CD4-positive, alpha-beta T cell treated with Interleukin-1 beta for 1 hour (primary cell): ENCODE measurements around the gene FGGY.
"Not testable (repeated sequence)": the region's sequence is repeated elsewhere in the genome, so short reads cannot be mapped to it uniquely, and the experiment has no call there.

Experiments
- DNase-seq, 2 donors: peaks; one replicate each; pipeline ENCODE4 v3.0.0-alpha.2; 2020 to 2022

The FGGY gene

DNA sequence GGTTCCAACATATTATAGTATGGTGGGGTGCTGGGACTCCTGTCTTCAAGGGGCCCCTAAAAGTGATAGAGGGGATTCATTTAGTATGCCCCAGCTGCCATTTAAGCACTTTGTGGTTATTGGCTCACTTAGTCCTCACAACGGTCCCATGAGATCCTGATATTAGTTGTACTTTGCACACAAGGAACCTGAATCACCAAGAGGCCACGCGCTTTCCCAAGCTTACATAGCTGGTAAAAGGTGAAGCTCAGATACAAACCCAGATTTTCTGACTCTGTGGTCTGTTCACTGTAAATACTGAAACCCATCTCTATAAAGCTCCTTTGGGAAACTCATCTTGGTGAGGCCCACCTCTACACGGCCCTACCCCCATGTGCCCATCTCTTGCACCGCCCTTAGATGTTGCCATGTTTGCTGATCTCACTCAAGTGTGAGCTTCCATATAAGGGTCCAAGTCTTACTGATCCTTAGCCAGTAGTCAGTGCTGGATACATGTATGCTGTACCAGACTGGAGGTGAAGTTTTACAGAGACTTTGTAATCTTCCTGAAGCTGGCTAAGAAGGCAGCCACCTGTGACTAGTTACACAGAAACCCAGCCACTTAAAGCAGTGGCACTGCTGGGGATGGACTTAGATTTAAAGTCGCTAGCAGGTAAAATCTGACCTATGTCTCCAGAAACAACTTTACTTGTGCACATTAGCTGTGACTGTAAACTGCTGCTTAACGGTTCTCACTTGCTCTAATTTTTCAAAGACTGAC lies 393.5 kb downstream of the FGGY start:
- DNase-seq, result no peak

DNA sequence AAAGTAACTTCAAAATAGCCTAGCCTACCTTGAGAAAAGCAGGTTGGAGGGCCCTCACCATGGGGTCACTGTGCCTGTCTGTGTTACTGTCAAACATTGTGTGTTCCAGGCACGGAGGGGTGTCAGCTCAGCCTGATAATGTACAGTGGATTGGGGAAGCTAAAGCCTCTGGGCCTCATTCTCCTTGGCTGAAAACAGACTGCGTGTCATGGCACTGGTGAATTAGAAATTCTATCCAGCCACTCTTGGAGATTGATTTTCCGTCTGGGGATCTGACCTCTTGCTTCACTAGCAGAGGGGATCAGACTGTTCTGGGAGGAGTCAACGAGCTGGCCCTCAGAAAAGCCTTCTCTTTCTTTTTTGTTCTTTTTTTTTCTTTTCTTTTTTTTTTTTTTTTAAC lies 394.4 kb downstream of the FGGY start:
- no peak for DNase-seq

DNA sequence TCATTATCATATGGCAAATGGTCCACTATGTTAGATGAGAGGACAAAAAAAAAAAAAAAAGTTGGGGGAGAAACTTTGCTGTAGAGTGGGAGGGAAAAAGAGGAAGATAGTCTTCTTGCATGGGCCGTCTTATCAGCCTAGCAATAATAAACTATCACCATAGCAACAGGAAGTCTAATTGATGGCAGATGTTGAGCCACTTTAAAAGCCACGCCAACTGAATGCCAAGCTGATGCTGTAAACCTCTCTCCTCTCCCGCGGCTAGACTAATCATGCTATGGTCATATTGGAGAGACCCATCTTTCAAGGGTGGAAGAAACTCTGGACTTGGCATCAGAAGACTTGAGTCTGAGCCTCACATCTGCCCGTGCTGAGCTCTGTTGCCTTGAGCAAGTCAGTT lies 395.7 kb downstream of the FGGY start:
- peak in 1 of 2 donors; percentile 37 for DNase-seq

DNA sequence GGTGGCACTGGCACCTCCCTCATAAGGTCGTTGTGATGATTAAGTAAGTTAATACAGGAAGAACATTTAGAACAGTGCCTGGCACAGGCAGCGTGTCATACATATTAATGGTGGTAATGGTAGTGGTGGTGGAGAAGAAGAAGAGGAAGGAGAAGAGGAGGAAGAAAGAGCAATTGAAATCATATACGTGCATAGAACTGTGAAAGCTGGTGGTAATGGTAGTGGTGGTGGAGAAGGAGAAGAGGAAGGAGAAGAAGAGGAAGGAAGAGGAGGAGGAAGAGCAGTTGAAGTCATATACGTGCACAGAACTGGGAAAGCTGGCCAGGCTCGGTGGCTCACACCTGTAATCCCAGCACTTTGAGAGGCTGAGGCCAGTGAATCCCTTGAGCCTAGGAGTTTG lies 396.5 kb downstream of the FGGY start:
- no peak for DNase-seq

DNA sequence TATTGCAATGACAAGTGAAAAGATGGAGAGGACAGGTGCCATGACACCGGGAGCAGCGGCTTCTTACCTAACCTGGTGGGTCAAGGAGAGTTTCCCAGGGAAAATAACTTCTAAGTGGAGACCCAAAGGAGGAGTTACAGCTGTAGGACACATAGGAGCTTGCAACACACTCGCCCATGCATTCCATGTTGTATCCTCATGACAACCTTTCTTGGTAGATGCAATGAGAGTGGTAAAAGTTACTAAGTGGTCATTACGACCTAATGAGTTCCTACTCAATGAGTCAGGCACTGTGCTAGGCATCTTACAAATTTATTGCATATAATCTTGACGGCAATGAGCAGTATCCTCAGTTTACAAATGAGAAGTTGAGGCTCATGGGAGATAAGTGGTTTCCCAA lies 398.4 kb downstream of the FGGY start:
- no peak for DNase-seq

DNA sequence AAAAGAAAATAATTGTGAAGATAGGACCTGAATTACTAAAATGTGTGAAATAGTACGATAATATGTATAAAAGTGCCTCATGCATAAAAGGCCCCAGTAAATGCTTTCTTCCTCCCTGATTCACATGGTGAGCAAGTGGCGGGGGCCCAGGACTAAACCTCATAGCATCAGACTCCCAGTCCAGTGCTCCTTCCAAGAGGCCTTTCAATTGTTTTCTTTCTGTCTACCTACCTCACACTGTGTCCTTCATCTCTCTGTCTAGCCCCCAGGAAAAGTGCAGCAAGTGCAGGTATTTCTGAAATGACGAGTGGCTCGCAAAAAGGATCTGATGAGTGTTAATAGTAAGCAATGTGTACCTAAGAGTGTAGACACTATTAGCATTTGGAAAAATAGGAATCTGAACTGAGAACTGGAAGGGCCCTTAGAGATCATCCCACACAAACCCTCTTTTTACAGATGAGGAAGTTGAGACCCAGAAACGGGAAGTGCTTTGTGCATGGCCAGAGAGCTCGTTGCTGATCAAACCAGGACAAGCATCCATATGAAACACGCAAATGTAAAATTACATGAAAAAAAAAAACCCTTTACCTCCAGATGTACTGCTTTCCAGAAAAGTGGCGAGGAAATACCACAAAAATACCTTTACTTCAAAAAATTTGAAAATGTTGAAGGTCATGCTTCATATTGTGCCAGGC lies 399.7 kb downstream of the FGGY start:
- peak in 1 of 2 donors; percentile 30 for DNase-seq

DNA sequence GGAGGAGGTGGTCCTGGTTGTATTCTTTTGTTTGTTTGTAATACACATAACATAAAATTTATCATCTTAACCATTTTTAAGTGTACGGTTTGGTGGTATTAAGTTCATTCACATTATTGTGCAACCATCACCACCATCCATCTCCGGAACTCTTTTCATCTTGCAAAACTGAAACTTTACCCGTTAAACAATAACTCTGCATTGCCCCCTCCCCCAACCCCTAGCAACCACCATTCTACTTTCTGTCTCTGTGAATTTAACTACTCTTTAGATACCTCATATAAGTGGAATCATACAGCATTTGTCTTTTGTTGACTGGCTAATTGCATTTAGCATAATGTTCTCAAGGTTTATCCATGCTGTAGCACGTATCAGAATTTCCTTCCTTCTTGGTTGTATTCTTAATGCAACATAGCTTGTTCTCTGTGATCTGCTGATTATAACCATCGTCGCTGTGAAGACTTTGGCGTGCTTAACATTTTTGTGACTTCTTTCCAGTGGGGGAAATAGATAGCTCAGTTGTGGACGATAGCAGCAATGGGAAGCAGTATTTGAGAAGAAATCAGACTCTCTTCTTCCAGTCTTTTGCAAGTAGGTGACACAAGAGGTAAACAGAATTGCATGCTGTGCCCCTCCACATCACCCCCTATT lies 400.4 kb downstream of the FGGY start:
- peak in 1 of 2 donors; percentile 20 for DNase-seq

DNA sequence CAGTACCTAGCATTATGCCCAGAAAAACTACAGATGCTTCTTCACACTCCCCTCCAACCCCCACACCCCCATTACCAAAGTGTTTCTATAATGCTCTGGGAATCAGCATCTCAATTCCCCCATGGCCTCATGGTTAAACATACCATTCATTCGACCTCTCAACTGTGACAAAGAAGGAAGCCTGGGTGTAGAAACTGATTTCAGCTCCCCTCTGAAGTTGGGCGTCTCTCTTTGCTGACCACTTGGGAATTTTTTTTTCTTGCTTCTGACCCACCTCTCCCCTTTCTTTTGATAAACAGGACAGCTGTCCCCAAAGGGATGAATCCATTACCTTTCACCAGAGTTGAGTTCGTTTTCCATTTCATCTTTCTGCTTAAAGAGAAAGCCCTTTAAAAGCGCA lies 401.5 kb downstream of the FGGY start:
- DNase-seq, result no peak

DNA sequence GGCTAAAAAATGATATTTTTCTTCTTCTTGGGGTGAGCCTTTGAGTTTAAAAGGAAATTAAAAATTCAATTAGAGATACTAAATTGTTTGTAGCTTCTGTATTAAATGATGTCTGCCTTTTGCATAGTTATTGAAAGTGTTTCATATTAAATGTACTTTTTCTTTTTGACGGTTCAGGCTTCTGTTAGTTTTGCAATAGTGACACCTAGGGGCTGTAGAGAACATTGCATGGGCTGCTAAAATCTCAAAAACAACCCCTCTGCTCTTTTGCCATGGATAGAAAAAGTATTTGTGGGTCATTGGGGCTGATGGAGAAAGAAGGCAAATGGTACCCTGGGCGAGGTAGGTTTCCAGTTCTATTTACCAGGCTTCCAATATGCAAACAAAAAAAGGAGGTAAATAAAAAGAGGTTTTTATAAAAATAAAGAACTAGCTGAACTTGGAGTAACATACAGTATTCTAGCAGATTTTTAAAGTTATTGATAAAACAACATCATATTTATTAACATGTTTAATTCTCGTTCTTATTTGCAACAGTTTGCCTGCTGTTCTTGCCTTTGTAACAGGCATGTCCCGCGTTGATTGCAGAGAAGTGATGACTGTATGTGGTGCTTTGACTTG lies 402.4 kb downstream of the FGGY start:
- peak in 1 of 2 donors; percentile 58 for DNase-seq

DNA sequence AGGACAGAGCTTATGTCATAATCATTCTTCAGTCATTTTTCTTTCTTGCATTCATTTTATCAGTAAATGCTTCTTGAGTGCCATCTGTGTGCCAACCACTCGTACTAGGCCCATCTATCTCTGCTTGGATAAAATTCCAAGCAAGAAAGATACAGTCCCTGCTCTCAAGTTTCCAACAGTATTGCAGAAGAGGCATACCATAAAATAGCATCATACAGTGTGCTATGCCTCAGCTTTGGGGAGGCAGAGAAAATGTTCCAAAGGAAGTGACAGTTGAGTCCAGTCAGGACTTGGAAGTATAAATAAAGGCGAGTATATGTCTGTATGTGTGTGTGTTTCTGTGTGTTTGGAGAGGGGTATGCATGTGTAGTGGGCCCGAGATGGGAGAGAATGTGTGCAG lies 404.5 kb downstream of the FGGY start:
- no peak for DNase-seq

DNA sequence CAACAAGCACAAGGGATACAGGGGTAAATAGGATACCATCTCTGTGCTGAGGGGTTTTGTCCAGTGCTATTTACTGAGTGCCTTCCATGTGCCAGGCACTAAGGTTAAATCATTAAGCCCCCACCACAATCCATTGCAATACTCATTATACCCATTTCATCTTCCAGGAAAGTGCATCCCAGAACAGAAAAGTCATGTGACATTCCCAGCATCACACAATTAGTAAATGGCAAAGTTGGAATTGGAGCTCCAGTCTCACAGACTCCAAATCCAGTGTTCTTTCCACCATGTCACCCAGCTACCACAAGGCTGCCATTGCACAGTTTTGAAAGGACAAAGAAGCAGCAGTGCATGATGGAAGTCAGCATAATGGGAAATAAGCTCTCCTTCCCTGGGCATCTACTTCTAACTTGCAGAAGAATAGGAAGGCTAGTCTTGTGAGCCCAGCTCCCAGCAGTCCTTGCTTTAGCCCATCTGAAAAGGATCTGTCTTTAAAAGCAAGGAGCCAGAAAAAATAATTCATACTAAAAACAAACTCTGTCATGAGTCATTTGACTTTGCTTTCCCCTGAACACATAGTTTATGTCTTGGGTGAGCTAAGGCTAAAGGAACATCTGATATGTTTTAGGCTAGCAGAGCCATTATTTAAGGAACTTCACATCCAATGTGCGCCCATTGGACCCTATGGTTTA lies 406.5 kb downstream of the FGGY start:
- DNase-seq, result no peak

DNA sequence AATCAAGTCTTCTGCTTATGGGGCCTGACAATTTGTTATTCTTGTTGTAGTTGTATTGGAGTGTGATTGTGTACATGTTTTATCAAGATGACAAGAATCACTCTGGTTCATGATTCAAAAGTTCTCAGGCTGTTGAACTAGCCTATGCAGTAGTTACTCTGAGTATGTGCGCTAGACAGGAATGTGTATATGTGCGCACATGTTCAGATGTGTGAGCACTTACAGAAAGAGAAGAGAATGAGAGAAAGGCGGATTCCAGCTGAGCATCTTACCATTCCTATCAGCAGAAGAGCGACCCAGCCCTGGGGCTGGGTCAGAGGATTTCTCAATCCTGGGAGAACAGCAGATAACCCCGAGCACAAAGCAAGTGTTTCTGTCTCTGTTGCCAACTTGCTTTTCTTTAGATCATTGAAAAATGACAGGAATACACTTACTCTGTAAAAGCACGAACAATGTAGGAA lies 407.1 kb downstream of the FGGY start:
- DNase-seq, result no peak

DNA sequence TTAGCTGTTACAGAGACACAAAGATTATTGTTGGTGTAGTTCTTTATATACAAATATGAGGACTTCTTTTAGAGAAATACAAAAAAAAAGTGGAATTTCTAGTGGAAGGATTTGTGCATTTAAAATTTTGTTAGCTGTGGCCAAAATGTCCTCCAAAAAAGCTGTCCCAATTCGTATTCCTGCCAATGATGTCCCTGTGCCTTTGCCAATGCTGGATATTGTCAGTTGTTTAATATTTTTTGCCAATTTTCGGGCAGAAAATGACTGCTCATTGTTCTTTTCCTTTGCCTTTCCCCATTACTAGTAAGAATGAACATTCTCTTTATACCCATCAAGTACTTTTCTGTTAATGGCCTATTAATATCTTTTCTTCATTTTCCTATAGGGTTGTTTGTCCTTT lies 407.8 kb downstream of the FGGY start:
- DNase-seq, result no peak

DNA sequence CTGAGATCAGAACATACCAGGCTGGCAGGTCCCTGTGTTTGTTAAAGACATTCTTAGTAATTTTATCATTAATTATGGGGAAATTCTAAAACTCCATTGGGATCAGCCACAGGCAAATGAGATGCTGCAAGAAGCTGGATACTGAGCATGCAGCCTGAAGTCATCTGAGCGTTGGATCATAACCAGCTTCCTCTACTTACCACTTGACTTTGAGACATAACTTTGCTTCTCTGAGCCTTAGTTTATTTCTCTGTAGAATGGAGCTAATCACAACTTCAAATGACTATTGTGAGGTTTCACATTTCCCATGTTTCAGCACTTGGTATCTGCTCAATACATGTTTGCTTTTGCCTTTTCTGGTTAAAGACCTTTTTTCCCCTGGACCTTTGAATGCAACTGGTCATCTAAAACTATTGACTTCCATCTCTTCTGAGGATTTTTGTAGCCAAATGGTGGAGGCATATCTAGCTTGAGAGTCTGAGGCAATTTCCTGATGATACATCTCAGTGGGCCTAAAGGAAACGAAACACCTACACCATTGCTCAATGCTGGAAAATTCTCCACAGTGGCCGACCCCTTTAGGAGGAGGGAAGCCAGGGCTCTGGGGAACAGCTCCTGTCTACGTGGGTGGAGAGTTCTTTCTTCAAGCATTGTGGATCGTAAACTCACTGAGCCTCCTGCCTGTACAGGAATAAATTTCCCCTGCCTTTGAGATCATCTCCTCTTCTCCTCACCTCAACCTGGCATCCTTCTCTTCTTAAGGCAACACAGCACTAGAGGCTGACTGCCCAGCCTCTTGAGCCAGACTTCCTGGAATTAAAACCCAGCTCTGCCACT lies 408.8 kb downstream of the FGGY start:
- no peak for DNase-seq

DNA sequence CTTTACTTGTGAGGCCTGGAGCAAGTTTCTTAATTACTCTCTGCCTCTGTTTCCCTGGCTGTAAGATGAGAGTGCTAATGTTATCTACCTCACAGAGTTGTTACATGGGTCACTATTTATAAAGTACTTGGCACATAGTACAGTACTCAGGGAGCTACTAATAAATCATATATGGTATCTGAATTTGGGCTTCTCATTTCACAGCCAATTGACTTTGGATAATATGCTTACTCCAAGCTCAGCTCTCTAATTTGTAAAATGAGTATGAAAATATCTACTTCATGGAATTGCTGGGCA lies 409.4 kb downstream of the FGGY start:
- DNase-seq, result no peak

DNA sequence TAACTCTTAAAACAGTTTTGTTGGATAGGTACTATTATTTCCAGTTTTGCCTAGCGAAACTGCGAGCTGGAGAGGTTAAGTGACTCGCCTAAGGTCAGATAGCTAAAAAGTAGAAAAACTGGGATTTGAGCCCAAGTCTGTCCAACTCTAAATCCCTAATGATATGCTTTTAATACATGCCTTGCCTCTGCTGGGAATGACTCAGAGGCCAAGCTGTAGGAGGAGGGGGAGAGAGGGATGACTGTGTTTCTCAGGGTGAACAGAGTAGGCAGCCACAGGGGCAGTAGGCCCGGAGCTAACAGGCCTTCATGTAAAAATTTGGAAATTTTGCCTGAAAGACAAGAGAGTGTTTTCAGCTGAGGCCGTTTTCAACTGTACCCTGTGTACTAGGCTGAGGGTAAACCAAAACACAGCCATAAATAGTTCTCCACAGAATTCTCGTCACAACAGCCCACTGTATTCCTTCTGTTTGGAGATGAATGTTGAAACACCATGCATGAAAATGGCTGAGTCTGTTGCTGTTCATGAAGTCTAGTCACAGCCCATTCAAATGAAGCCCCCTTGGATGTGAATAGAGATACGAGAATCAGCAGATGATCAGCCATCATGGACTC lies 410.4 kb downstream of the FGGY start:
- no peak for DNase-seq

DNA sequence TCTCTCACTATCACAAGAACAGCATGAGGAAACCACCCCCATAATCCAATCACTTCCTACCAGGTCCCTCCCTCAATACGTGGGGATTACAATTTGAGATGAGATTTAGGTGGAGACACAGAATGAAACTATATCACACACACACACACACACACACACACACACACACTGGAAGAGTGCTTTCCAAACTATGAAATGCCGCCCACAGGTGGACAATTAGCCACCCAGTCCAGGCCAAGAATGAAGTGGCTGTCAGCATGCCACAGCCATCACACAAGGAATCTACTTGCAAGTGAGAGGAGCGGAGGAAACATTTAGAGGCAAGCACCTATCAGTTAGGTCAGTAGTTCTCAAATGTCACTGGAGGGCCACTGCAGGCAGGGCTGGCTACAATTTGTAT lies 412.4 kb downstream of the FGGY start:
- no peak for DNase-seq

DNA sequence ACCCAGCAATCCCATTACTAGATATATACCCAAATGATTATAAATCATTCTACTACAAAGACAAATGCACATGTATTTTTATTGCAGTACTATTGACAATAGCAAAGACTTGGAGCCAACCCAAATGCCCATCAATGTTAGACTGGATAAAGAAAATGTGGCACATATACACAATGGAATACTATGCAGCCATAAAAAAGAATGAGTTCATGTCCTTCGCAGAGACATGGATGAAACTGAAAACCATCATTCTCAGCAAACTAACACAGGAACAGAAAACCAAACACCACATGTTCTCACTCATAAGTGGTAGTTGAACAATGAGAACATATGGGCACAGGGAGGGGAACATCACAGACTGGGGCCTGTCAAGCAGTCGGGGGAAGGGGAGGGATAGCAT lies 414.0 kb downstream of the FGGY start:
- not testable (repeated sequence) for DNase-seq

DNA sequence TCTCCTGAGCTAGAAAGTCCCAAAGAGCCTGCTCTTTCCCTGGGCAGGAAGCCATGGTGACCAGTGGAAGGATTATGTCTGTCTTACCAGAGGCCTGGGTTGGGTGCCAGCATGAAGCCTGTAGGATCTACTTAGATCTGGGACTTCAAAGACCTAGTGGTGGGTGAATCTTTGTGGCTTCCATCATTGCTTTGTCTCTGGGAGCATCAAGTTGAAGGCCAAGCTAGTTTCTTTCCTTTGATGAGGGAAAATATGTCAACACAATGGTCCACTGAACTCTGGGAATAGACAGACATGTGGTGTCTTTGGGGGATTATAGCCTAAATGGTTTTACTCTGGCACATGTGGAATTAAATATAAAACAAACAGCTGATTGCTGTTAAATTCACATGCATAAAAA lies 417.3 kb downstream of the FGGY start:
- DNase-seq, result no peak

DNA sequence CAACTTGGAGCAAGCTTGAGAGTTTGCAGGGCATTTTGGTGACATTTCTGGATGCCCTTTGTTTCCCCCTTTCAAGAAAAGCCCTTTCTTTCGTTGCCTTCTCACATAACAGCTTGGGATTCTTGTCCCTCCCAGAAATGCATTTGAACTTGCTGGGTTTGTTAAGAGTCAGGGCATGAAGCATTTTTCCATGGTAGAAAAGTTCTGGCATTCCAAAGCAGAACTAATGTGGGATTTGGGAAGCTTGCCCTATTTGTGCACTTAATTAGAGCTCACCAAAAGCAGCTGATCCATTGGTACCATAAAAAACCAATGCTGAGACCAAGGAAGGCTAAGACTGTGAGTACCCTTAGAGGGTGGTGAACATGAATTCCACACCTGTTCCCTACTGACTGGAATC lies 418.1 kb downstream of the FGGY start:
- no peak for DNase-seq

DNA sequence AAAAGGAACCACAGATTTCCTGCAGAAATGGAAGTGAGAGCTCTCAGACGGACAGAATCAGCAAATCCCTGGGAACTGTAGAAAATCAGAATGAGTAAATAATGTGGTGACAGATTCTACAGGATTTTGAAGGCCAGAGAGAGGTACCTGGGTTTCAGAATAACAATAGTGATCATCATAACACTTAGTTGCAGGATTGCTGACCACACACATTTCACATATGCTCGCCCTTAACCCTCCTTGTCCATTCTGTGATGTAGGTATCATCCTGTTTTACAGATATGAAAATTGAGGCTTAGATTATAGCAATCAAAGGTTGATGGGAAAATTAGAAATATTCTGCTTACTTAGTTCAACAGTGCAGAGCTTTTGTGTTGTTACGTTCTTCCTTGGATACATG lies 419.9 kb downstream of the FGGY start:
- DNase-seq, result no peak
